Fibroblast of lung (primary cell): ENCODE data around the gene PRELID1.

Experiments
- EZH2 ChIP-seq: IDR thresholded peaks from 2 replicates; pipeline ENCODE4 v1.5.1; 2012; ENCODE audit warnings: low read length, control low read depth, mild to moderate bottlenecking; ENCODE audit errors: missing control alignments
- TF ChIP-seq, protein P1 (sequence below), 2 donors: IDR thresholded peaks in 1 of 2; conservative IDR thresholded peaks in 1 of 2; 1 replicate in 1 of 2; 2 replicates in 1 of 2; pipeline ENCODE4 v1.5.1; 2011 to 2012; ENCODE audit warnings: low read length in 2 of 2, control low read depth in 1 of 2, inconsistent platforms in 1 of 2, low read depth in 1 of 2, mild to moderate bottlenecking in 1 of 2

DNA sequence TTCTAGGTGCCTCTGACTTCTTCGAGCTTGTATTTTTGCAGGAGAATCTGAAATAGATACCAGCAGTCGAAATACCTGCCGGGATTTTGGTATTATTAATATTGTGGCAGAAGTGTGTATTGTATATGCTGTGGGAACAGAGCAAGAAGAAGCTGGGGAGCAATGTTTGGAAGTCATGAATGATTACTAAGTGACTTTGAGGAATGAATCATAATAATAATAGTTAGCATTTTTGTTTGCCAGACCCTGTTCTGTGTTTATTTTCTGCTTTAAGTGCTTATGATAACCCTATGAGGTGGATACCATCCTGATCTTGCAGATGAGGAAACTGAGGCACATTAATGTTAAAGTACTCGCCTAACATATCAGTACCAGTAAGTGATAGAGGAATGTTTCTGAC lies 32.5 kb upstream of the PRELID1 start:
- TF ChIP-seq, protein P1, sequence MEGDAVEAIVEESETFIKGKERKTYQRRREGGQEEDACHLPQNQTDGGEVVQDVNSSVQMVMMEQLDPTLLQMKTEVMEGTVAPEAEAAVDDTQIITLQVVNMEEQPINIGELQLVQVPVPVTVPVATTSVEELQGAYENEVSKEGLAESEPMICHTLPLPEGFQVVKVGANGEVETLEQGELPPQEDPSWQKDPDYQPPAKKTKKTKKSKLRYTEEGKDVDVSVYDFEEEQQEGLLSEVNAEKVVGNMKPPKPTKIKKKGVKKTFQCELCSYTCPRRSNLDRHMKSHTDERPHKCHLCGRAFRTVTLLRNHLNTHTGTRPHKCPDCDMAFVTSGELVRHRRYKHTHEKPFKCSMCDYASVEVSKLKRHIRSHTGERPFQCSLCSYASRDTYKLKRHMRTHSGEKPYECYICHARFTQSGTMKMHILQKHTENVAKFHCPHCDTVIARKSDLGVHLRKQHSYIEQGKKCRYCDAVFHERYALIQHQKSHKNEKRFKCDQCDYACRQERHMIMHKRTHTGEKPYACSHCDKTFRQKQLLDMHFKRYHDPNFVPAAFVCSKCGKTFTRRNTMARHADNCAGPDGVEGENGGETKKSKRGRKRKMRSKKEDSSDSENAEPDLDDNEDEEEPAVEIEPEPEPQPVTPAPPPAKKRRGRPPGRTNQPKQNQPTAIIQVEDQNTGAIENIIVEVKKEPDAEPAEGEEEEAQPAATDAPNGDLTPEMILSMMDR (conservative IDR thresholded peaks at IDR 0.05 in 1 of 2, IDR thresholded peaks at IDR 0.05 in 1 of 2; ENCODE audit: low read depth in 1 of 2, low read length in 2 of 2): no peak
- no peak for TF ChIP-seq EZH2
